ENCODE results near the gene FARP2. TPM values are rescaled to one million over a fixed set of nuclear protein-coding genes. Genes with fewer than 3 reads are reported as not detected.
"Not testable (repeated sequence)": the region's sequence is repeated elsewhere in the genome, so short reads cannot be mapped to it uniquely, and the experiment has no call there.

FARP2 gene, protein sequence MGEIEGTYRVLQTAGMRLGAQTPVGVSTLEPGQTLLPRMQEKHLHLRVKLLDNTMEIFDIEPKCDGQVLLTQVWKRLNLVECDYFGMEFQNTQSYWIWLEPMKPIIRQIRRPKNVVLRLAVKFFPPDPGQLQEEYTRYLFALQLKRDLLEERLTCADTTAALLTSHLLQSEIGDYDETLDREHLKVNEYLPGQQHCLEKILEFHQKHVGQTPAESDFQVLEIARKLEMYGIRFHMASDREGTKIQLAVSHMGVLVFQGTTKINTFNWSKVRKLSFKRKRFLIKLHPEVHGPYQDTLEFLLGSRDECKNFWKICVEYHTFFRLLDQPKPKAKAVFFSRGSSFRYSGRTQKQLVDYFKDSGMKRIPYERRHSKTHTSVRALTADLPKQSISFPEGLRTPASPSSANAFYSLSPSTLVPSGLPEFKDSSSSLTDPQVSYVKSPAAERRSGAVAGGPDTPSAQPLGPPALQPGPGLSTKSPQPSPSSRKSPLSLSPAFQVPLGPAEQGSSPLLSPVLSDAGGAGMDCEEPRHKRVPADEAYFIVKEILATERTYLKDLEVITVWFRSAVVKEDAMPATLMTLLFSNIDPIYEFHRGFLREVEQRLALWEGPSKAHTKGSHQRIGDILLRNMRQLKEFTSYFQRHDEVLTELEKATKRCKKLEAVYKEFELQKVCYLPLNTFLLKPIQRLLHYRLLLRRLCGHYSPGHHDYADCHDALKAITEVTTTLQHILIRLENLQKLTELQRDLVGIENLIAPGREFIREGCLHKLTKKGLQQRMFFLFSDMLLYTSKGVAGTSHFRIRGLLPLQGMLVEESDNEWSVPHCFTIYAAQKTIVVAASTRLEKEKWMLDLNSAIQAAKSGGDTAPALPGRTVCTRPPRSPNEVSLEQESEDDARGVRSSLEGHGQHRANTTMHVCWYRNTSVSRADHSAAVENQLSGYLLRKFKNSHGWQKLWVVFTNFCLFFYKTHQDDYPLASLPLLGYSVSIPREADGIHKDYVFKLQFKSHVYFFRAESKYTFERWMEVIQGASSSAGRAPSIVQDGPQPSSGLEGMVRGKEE
- 23.3 and 23.5 TPM in 2 replicates for total RNA-seq

- intact Hi-C loops (cut with micrococcal nuclease) = loop anchor here (1.0 to 10.0 kb wide), 12 partner anchors 41 to 921 kb away; partner anchors contain the start of genes ATG4B, DTYMK, GPC1 and HDLBP
Measured at GRCh38 chr2:241355983-241356870, at the start of gene FARP2. TSS of gene FARP2 (plus strand) at chr2:241356285. CDS start at chr2:241373108, 16,823 bp downstream.

GRCh38 chr2:241307055-241307454, 49.0 kb upstream of the FARP2 start:
- intact Hi-C loops (cut with micrococcal nuclease) = no loop called here

GRCh38 chr2:241308267-241308666, 47.8 kb upstream of the FARP2 start:
- intact Hi-C loops (cut with micrococcal nuclease) = no loop called here

- intact Hi-C loops (cut with micrococcal nuclease) = no loop called here
Measured at GRCh38 chr2:241308832-241309500, 47.1 kb upstream of the FARP2 start.

GRCh38 chr2:241309684-241310117, 46.4 kb upstream of the FARP2 start:
- intact Hi-C loops (cut with micrococcal nuclease) = no loop called here

DNA sequence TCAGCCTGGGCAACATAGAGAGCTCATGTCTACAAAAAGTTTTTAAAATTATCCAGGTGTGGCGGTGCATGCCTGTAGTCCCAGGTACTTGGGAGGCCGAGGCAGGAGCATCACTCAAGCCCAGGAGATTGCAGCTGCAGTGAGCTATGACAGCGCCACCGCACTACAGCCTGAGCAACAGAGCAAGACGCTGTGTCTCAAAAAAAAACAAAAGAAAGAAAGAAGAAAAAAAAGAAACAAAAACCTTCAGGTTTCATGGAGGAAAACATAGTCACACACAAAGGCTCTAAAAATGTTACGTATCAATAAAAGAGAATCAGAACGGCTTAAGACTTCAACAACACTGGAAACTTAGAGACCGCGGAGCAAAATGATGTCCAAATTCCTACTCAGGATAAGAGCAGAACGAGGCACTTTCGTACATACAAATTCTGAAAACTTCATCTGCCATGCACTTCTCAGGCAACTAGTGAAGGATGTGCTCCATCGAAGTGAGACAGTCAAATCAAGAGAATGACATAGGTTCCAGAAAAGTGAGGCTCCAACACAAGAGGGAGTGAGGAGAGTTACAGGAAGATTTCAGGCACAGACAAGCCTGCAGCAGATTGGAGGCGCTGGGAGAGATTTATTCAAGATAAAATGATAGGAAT, 45.0 kb upstream of the FARP2 start:
- intact Hi-C loops (cut with micrococcal nuclease) = no loop called here

DNA sequence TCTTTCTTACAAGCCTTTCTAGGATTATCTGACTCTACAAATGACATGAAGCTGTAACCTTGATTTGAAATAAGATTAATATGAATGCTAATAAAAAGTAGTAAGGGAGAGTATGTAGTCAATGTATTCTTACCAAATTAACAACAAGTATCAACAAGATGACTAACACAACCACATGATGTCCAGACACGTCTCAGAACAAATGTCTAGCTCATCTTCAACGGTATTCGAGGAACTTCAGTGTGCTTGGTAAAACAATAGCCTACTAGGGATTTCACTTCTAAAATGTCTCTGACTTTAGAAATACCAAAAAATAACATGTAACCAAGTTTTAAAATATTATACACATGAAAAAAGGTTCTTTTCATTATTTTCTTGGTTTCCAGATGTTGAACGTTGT, 44.0 kb upstream of the FARP2 start:
- intact Hi-C loops (cut with micrococcal nuclease) = no loop called here

- intact Hi-C loops (cut with micrococcal nuclease) = loop anchor here (2.0 kb wide), 2 partner anchors 41 to 211 kb away; partner anchors contain the start of gene MTERF4
Measured at GRCh38 chr2:241313543-241314095, 42.5 kb upstream of the FARP2 start.

- intact Hi-C loops (cut with micrococcal nuclease) = loop anchor here (1.0 to 2.0 kb wide), 9 partner anchors 42 to 748 kb away; partner anchors contain the start of genes D2HGDH, DTYMK, FARP2 and ING5
Measured at GRCh38 chr2:241314226-241315092, 41.6 kb upstream of the FARP2 start.

GRCh38 chr2:241315093-241315878, 40.8 kb upstream of the FARP2 start, which contains the start of gene HDLBP:
TSS of gene HDLBP (minus strand) at chr2:241315672. CDS start at chr2:241266869, 48,803 bp downstream.
- intact Hi-C loops (cut with micrococcal nuclease) = loop anchor here (1.0 to 2.0 kb wide), 9 partner anchors 41 to 749 kb away; partner anchors contain the start of genes D2HGDH, DTYMK, FARP2 and ING5

DNA sequence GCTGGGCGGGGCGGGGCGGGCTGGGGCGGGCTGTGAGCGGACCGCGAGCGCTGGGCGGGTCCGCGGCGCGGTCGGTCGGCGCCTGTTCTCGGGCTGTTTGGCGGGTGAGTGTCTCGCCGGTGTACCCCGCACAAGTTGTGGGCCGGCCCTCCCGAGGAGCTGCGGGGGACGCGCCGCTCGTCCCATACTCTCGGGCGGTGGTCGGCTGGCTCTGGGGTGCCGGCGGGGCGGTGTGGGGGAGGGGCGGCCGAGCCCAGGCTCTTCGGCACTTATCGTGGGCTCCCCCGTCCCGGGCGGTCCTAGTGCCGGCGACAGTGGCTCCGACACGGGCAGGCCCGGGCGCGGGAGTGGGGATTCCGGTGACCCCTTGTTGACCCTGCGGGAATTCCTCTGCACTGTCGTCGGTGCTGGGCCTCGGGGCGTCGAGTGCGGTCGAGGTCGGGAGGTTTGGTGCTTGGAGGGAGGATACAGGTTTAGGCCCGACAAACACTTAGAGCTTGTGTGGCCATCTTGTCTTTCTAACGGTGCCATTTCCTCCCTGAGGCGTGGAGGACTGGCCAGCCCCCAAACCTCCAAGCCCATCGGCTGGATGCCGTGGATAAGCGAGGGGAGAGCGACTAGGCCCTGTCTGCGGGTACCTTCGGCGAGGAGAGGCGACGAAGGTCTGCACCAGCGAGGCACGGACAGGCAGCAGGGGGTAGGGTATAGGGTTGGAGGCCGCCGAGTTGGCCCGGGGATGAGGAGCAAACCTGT, 40.0 kb upstream of the FARP2 start, which contains the start of gene SEPTIN2:
SEPTIN2 (plus strand) TSS at position 47 of the 753 bp plus-strand sequence. CDS start 8,308 bp downstream, outside the sequence.
- intact Hi-C loops (cut with micrococcal nuclease) = loop anchor here (1.0 to 2.0 kb wide), 10 partner anchors 40 to 750 kb away; partner anchors contain the start of genes D2HGDH, DTYMK, FARP2 and ING5

- intact Hi-C loops (cut with micrococcal nuclease) = loop anchor here (2.0 kb wide), 1 partner anchor 484 kb away; no protein-coding TSS in a partner anchor
Measured at GRCh38 chr2:241316825-241317224, 39.3 kb upstream of the FARP2 start.

GRCh38 chr2:241317391-241317790, 38.7 kb upstream of the FARP2 start:
- intact Hi-C loops (cut with micrococcal nuclease) = loop anchor here (2.0 kb wide), 1 partner anchor 485 kb away; no protein-coding TSS in a partner anchor

DNA sequence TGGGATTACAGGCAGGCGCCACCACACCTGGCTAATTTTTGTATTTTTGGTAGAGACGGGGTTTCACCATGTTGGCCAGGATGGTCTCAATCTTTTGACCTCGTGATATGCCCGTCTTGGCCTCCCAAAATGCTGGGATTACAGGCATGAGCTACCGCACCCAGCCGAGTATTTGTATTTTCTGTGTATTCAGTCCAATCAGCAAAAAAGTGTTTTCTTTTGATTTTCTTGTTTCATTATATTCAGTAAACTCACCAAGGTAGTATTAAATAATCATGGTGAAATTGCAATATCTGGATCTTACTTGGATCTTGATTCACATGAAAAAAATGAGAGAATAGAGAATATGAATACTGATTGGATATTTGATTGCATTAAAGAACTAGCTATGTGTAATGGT, 37.3 kb upstream of the FARP2 start:
- intact Hi-C loops (cut with micrococcal nuclease) = not testable (repeated sequence)

- intact Hi-C loops (cut with micrococcal nuclease) = no loop called here
Measured at GRCh38 chr2:241320394-241320793, 35.7 kb upstream of the FARP2 start.

DNA sequence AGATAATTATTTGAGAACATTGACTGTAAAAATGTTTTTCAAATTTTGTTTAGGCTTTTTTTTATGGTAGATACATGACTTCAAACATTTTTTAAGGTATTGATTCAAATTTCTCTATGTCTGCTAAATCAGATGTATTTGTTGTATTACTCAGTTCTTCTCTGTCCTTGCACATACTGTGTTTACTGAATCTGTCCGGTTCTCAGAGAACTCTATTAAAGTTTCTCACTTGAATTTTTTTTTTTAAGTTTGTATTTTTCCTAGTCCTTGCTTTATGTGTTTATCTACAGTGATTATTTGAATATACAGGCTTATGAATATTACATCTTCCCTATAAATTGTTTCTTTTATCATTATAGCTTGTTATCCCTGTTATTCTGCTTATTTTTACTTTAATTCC, 35.1 kb upstream of the FARP2 start:
- intact Hi-C loops (cut with micrococcal nuclease) = no loop called here
